KG1 (cell line): ENCODE measurements around the gene OGDH.
"Not testable (repeated sequence)": the region's sequence is repeated elsewhere in the genome, so short reads cannot be mapped to it uniquely, and the experiment has no call there.

Experiments
- DNase-seq: peaks from one replicate; lab custom pipeline; 2025; lab: John Stamatoyannopoulos, UW

Gene OGDH

GRCh38 chr7:44580945-44581878, 25.2 kb upstream of the OGDH start:
- DNase-seq: no peak

DNA sequence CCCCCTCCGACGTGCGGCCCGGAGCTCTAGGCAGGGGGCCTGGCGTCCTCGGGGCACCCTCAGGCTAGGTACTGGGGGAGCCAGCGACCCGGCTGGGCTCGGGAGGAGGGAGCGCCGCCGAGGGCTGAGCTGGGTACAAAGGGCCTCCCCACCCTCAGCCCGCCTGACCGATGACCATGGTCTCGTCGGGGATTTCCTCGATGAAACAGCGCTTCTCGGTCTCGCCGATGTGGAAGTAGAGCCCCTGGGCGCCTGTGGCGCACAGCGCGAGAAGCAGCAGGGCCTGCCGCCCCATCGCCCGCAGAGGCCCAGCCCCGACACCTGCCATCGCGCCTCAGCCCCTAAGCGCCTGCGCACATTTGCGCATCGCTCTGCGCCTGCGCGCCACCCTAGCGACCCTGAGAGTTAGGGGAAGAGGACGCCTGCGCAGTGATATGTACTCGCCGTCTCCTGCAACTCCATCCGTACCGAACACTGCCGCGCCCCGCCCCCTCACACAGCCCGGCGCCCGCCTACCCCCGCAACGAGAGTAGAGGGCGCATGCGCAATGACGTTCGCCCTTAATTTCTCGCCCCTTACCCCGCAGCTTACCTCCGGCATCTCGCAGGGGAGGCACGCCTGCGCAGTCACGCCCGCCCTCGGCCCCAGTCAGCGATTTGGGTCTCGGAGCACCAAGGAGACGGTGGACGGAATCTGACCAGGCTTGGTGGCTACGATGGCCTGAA, 24.4 kb upstream of the OGDH start, which contains the start of gene TMED4:
Gene TMED4, minus strand, starts transcription at position 353 of the 725 bp plus-strand sequence. Its CDS starts 25 bp downstream, at position 328.
- DNase-seq: peak; percentile 99

DNA sequence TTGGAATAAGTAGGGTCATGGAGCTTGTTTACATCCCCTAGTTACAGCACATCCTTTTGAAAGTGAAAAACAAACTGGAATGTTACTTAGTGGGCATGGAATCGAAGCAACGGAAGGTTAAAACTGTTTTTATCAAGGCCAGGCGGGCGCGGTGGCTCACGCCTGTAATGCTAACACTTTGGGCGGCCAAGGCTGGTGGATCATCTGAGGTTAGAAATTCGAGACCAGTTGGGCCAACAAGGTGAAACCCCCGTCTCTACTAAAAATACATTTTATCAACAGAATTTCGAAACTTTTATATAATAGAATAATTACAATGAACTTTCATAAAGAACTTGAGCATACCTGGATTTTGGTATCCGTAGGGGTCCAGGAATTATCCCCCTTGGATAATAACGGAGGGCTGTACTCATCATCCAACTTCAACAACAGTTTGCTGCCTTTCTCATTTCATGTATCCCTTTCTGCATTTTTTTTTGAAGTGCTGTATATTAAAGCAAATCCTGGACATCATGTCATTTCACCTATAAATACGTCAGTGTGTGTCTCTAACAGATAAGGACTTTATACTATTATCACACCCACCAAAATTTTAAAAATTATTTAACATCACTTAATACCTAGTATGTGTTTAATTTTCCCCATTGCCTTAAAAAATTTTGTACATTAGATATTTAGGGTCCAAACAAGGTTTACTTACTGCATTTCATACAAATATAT, 23.1 kb upstream of the OGDH start:
- DNase-seq: no peak

- peak; percentile 41 for DNase-seq
Measured at GRCh38 chr7:44587843-44588711, 18.4 kb upstream of the OGDH start.

DNA sequence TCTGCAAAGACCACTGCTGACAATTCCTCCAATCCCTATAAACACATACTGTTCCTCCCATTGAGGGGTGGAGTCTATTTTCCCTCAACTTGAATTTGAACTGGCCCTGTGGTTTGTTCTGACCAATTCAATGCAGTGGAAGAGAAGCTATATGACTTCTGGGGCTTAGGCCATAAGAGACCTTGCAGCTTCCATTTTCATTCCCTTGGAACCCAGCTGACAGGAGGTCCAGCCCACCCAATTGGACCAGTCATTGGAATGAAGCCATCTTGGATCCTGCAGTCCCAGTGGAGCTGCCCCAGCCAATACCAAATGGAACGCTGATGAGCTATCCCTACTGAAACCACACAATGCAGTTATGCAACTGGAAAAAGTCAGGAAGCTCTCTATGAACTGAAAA, 15.5 kb upstream of the OGDH start:
- DNase-seq: no peak

- no peak for DNase-seq
Measured at GRCh38 chr7:44595934-44596635, 10.3 kb upstream of the OGDH start.

GRCh38 chr7:44597181-44597580, 9.2 kb upstream of the OGDH start:
- not testable (repeated sequence) for DNase-seq

- DNase-seq: no peak
Measured at GRCh38 chr7:44599222-44599621, 7.2 kb upstream of the OGDH start.

- DNase-seq: no peak
Measured at GRCh38 chr7:44602576-44602910, 3.9 kb upstream of the OGDH start.

DNA sequence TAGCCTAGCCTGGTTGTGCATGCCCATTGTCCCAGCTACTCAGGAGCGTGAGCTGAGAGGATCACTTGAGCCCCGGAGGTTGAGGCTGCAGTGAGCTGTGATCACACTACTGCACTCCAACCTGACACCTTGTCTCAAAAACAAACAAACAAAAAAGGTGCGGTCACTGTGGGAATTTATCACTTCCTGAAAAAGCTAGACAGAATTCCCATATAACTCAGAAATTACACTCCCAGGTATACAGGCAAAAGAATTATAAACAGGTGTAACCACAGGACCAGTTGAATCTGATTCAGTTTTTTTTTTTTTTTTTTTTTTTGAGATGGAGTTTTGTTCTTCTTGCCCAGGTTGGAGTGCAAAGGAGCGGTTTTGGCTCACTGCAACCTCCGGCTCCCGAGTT, 3.2 kb upstream of the OGDH start:
- DNase-seq: no peak

DNA sequence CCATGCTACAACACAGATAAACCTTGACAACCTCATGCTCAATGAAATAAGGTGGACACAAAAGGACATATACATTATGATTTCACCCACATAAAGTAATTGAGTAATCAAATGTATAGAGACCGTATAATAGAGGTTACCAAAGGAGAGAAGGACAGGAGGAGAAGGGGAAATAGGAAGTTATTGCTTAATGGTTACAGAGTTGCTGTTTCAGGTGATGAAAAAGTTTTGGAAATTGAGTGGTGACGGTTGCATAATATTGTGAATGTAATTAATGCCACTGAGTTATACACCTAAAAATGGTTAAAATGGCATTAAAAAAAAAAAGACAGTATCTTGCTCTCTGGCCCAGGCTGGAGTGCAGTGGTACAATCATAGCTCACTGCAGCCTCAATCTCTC, 1.5 kb upstream of the OGDH start:
- no peak for DNase-seq

GRCh38 chr7:44607141-44608068, 978 bp downstream of the OGDH start:
- no peak for DNase-seq

DNA sequence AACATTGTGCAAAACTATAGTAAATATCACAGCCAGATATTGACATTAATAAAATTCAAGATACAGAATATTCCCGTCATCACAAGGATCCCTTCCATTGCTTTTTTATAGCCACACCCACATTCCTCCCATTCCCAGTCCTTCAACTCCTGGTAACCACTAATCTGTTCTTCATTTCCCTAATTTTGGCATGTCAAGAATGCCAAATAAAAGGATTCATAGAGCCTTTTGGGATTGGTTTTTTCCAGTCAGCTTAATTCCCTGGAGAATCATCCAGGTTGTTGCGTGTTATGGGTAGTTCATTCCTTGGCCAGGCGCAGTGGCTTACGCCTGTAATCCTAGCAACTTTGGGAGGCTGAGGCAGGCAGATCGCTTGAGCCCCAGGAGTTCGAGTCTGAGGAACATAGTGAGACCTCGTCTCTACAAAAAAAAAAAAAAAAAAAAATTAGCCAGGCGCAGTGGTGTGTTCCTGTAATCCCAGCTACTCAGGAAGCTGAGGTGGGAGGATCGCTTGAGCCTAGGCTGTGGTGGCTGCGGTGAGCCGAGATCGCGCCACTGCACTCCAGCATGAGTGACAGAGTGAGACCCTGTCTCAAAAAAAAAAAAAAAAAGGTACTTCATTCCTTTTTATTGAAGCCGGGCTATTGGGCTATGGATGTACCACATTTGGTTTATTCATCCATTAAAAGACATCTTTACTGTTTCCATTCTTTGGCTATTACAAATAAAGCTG, 2.7 kb downstream of the OGDH start:
- DNase-seq: no peak

DNA sequence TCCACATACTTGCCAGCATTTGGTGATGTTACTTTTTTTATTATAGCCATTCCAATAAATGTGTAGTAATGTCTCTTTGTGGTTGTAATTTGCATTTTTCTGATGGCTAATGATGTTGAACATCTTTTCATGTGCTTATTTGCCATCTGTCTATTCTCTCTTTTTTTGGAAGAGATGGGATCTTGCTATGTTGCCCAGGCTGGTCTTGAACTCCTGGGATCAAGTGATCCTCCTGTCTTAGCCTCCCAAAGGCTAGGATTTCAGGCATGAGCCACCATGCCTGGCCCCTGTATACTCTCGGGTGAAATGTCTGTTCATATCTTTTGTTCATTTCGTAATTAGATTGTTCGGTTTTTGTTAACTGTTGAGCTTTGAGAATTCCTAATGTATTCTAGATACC, 3.4 kb downstream of the OGDH start:
- no peak for DNase-seq

DNA sequence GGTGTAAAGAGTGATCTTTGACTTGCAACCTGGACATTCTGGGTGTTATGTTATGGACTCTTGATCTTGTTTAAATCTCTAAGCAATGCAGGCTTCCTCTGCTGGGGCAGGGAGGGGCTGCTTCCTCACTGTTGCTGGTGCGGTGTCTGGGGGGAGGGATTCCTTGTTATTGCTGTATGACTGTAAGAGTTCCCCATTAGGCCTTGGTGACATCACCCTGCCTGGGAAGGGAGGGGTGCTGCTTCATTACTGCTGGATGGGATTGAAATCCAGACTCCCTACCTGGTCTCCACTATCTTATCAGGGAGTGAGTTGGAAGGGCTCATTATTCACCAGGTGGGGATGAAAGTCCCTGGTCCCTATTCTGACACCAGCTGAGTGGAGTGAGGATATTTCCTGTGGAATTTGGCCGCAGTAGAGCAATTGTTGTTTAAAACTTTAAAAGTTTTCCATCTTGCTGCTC, 8.8 kb downstream of the OGDH start:
- peak; percentile 29 for DNase-seq

- no peak for DNase-seq
Measured at GRCh38 chr7:44615793-44616192, 9.4 kb downstream of the OGDH start.

DNA sequence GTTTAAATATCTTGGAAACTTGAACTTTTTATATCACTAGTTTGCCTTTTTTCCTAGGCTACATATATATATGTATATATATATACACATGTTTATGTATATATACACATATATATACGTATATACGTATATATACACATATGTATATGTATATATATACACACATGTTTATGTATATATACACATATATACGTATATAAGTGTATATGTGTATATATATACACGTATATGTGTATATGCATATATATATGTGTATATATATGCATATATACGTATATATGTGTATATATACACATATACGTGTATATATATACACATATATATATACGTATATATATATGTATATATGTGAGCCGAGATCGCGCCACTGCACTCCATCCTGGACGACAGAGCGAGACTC, 10.1 kb downstream of the OGDH start:
- DNase-seq: no peak

GRCh38 chr7:44617225-44617890, 10.9 kb downstream of the OGDH start:
- DNase-seq: no peak
